Spinal cord (tissue), 10 donors: ENCODE measurements around the gene PPIAL4G. TPM values are rescaled to one million over a fixed set of nuclear protein-coding genes. Genes with fewer than 3 reads are reported as not detected.
"Not testable (repeated sequence)": the region's sequence is repeated elsewhere in the genome, so short reads cannot be mapped to it uniquely, and the experiment has no call there.

Source experiments
- DNase-seq, 6 donors: peaks; one replicate each; pipeline versions ENCODE4 v3.0.0 to v3.0.0-alpha.2; 2013 to 2015; ENCODE audit warnings: low spot score in 6 of 6, low read depth in 4 of 6
- H3K27ac ChIP-seq: one replicate; pipeline ENCODE4 v1.5.1; 2013; ENCODE audit warnings: low read depth, low read length, control low read depth
- H3K27me3 ChIP-seq: one replicate; pipeline ENCODE4 v1.6.1; 2013; ENCODE audit warnings: low read length; ENCODE audit not compliant: control insufficient read depth, insufficient read depth
- H3K36me3 ChIP-seq: one replicate; pipeline ENCODE4 v1.6.1; 2013; ENCODE audit warnings: low read length; ENCODE audit not compliant: control insufficient read depth, insufficient read depth
- H3K4me1 ChIP-seq: one replicate; pipeline ENCODE4 v1.6.1; 2013; ENCODE audit warnings: low read length; ENCODE audit not compliant: control insufficient read depth, insufficient read depth
- H3K4me3 ChIP-seq: one replicate; pipeline ENCODE4 v1.5.1; 2013; ENCODE audit warnings: low read depth, low read length, control low read depth
- H3K9me3 ChIP-seq: one replicate; pipeline ENCODE4 v1.6.1; 2013; ENCODE audit warnings: low read length; ENCODE audit not compliant: control insufficient read depth, insufficient read depth
- WGBS: methylation state at CpG from one replicate; pipeline ENCODE4 v1.1.5; 2013; ENCODE audit warnings: missing lambda C conversion rate; ENCODE audit not compliant: insufficient coverage; 5-methylcytosine and 5-hydroxymethylcytosine counted together
- polyA plus RNA-seq, 2 donors: library from polyadenylated mRNA; unstranded; fragments of 120-200 nt; gene quantifications; one replicate each; pipeline ENCODE4 v1.2.1, GENCODE V29; 2013; ENCODE audit not compliant: insufficient read length in 2 of 2
- small RNA-seq: library from RNA; depleted of rRNA; stranded (forward); fragments of <200 nt; gene quantifications from one replicate; pipeline ENCODE3, GENCODE V24; 2014; ENCODE audit warnings: low replicate concordance
- total RNA-seq, 2 donors: library from RNA; depleted of rRNA in 1 of 2; stranded (reverse); fragments of 120-200 nt in 1 of 2; fragments of >200 nt in 1 of 2; gene quantifications; one replicate each; pipeline versions ENCODE4 v1.2.3 to v1.2.4, GENCODE V29; 2013 to 2014
- donor health status: healthy.

The PPIAL4G gene
- total and polyA plus RNA-seq, 4 donors: 0.13 to 0.39 (median 0.21) TPM

- DNase-seq: peak in 5 of 6 donors; percentile 2 to 65 (median 17)
- not testable (repeated sequence) for H3K36me3 ChIP-seq, H3K27me3 ChIP-seq, H3K9me3 ChIP-seq, H3K27ac ChIP-seq, H3K4me3 ChIP-seq, H3K4me1 ChIP-seq
- 33% methylated on average over 1 of the region's 1 CpG for WGBS
Measured at GRCh38 chr1:148432916-148433317, 50.2 kb downstream of the PPIAL4G start.

Small RNA genes lying within 50 kb of the gene (small RNA-seq; reads per million reads assigned to genes)
- 0.22 reads per million, percentile 11 among the genes with 10 or more reads in this experiment for gene RF00003

Other genes with a start within 250 kb of the PPIAL4G start
- gene NBPF14, start 112.7 kb upstream of the PPIAL4G start, total RNA-seq: 10 to 100 TPM; 24.8 to 26.8 TPM
- 10 to 100 TPM; 10.7 to 13.2 TPM for gene NBPF14, start 112.7 kb upstream of the PPIAL4G start, polyA plus RNA-seq